HEK293 (cell line): Measurements from ENCODE around the gene OSBPL10.

Experiments used
- CTCF ChIP-seq: fragments of 450-650 bp; formaldehyde crosslinking; IDR thresholded peaks from 2 replicates; pipeline ENCODE4 v1.5.1; 2016; ENCODE audit warnings: missing biosample characterization, missing genetic modification characterization
- KLF10 ChIP-seq: fragments of 450-650 bp; IDR thresholded peaks from 2 replicates; pipeline ENCODE4 v1.5.1; 2018; ENCODE audit warnings: missing biosample characterization, mild to moderate bottlenecking, missing genetic modification characterization
- KLF9 ChIP-seq: fragments of 450-650 bp; formaldehyde crosslinking; IDR thresholded peaks from 2 replicates; pipeline ENCODE4 v1.5.1; 2016; ENCODE audit warnings: missing biosample characterization, missing genetic modification characterization, low read depth
- MZF1 ChIP-seq: fragments of 450-650 bp; formaldehyde crosslinking; IDR thresholded peaks from 2 replicates; pipeline ENCODE4 v1.5.1; 2017; ENCODE audit warnings: missing biosample characterization, missing genetic modification characterization, borderline replicate concordance
- PBX3 ChIP-seq: sonication (generic); formaldehyde crosslinking; IDR thresholded peaks from 2 replicates; pipeline ENCODE4 v1.8.1; 2022; ENCODE audit warnings: mild to moderate bottlenecking, moderate library complexity, missing genetic modification reagents
- YY1 ChIP-seq: fragments of 450-650 bp; formaldehyde crosslinking; IDR thresholded peaks from 2 replicates; pipeline ENCODE4 v1.5.1; 2018; ENCODE audit warnings: missing biosample characterization, missing genetic modification characterization
- ZFP3 ChIP-seq: fragments of 450-650 bp; formaldehyde crosslinking; IDR thresholded peaks from 2 replicates; pipeline ENCODE4 v1.5.1; 2016; ENCODE audit warnings: low read depth, missing biosample characterization, missing genetic modification characterization
- ZNF184 ChIP-seq: fragments of 450-650 bp; IDR thresholded peaks from 2 replicates; pipeline ENCODE4 v1.5.1; 2018; ENCODE audit warnings: missing biosample characterization, mild to moderate bottlenecking, missing genetic modification characterization
- ZNF670 ChIP-seq: fragments of 450-650 bp; formaldehyde crosslinking; IDR thresholded peaks from 2 replicates; pipeline ENCODE4 v1.5.1; 2016; ENCODE audit warnings: missing biosample characterization, missing genetic modification characterization, low read depth
- ZNF776 ChIP-seq: fragments of 450-650 bp; formaldehyde crosslinking; IDR thresholded peaks from 2 replicates; pipeline ENCODE4 v1.5.0; 2017; ENCODE audit warnings: missing biosample characterization, missing genetic modification characterization, borderline replicate concordance

- TF ChIP-seq ZNF670 (tag by site-specific recombination) = no peak
- no peak for TF ChIP-seq CTCF
- TF ChIP-seq PBX3 (CRISPR knock-in tag) = no peak
- no peak for TF ChIP-seq KLF10 (tag by site-specific recombination)
- TF ChIP-seq ZNF776 (tag by site-specific recombination) = no peak
- no peak for TF ChIP-seq ZNF184
- TF ChIP-seq KLF9 (tag by site-specific recombination) = no peak
- no peak for TF ChIP-seq ZFP3 (tag by site-specific recombination)
- no peak for TF ChIP-seq YY1 (tag by site-specific recombination)
- no peak for TF ChIP-seq MZF1 (tag by site-specific recombination)
Measured at GRCh38 chr3:31903686-31904431, 77.2 kb downstream of the OSBPL10 start.
